ENCODE measurements around the gene TMEM135.
"Not testable (repeated sequence)": the region's sequence is repeated elsewhere in the genome, so short reads cannot be mapped to it uniquely, and the experiment has no call there.

TMEM135 gene

DNA sequence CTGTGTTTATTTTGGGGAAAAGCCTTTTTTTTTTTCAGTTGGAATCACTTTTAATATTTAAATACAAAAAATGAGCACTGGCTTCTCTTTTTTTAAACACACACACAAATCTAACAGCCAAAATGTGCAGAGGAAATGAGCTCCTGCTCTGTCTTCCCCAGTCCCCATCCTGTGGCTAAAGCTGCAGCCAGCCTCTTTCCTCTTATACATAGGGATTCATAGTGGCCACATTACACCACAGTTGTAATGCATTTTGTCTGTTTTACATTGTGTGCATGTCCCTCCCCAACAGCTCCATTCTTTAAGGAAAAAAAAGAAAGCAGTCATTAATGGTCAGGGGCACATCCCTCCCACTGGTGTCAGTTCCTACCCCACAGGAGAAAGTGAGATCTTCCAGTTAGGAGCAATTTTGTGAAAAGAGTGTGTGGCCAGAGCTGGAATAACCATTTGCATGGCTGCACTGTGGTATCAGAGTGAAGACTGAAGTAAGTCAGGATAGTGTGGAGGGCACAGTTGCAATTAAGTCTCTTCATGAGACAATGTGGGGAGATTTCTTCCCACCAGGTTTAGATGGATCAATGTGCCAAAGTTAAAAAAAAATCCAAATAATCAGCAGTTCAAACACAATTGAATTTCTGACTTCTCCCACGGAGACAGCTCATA, 220.6 kb downstream of the TMEM135 start:
- DNase-seq (ENCODE audit: low read depth), result no peak

DNA sequence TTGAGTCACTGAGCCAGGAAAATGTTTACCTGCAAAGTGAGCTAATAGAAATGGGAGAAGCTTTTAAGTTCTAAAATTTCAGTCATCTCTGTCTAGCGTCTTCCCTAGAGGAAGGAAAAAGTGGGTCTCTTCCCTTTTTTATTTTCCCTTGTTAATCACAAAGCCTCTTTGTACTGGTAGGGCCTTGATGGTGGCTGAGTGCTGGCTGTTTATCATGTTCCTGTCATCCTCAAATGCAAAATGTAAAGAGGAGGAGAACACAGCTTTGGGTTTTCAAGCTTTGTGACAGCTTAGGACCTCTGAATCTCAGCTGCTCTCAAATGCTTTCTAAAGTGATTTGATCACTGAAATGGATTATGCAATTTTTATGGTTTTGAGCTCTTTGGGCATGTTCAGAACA, 222.0 kb downstream of the TMEM135 start:
- DNase-seq (ENCODE audit: low read depth), result no peak

DNA sequence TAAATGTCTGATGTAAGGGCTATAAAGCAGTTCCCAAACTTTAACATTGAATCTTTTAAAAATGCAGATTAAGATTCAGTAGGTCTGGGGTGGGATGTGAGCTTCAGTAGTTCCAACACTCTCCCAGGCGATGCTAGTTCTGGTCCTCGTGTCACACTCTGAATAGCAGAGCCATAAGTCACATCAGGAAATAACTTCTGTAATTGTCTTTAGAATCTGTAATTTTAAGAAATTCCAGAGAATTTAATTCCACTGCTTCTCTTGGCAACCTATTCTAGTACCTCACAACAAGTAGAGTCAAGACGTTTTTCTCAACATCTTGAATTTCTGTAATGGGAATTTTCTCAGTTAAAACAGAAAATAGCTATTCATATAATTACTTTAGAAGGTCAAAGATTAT, 223.1 kb downstream of the TMEM135 start:
- DNase-seq (ENCODE audit: low read depth), result no peak

DNA sequence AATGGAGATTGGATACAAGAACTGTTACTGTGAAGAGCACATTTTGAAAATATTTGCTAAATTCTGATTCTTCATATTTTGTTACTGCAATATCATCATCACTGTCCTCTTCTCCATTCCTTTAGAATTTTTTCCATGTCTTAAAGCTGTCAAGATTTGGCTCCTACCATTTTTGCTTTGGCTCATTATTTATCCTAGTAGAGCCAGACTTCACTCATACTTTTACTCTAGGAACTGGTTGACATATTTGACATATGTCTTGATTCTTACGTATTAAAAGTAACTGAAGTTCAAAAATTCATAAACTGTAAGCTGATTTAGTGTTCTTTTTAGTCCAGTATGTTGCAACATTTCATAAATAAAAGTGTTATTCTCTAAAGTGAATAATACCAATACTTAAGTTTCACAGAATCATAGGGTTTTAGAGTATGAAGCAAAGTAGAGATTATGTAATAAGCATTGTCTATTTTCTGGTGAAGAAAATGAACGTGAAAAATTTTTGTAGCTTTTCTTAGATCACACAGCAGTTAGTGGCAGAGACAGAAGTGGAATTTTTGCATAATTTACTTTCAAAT, 225.6 kb downstream of the TMEM135 start:
- DNase-seq (ENCODE audit: low read depth), result no peak

DNA sequence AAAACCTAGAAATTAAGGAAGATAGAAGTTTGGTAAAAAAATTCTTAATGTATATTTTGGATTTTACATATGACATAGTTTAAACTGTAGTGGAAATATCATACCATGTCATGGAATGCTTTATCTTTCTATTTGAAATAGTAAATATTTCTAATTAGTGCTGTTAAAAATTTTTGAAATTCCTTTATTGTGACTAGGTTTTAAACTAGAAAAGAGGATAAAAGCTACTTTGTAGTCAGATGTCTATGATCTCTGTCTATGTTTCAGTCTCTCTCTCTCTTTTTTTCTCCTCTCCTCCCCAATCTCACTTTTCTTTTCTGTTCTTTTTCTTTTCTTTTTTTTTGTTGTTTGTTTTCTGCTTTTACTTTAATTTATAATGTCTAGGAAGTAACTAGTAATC, 226.2 kb downstream of the TMEM135 start:
- DNase-seq (ENCODE audit: low read depth), result no peak

DNA sequence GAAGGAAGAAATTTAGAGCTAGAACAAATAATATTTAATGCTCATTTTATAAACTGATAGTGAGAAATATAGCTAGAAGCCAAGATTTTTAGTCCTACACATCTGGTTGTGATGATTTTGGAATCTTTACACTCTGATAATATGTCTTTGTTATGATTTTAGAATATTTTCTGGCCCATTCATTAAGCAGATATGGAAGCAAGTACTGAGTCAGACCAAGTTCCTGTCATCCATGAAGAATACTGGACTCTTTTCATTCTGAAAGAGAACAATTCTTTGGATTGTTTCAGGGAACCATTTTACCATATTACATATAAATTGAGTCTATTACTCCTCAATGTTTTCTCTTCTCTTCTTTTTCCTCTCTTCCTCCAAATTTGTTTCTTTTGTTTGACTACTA, 227.4 kb downstream of the TMEM135 start:
- DNase-seq (ENCODE audit: low read depth), result no peak

DNA sequence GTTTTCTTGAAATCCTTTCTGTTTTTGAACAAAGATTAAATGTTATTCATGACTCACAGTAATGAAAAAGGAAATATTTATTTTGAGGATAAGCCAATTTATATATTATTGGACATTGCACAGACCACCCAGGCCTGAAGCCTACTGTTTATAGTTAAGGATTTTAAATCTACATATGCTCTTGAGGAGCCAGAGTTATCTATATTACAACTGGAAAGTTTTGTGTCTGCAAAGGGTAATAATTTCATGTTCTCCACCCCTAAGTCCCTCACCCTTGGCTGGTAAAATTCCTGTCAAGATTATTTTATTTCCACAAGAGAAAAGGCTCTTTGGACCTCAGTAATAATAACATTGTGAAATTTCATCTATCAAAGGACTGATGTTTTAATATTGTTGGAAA, 228.2 kb downstream of the TMEM135 start:
- no peak for DNase-seq (ENCODE audit: low read depth)

DNA sequence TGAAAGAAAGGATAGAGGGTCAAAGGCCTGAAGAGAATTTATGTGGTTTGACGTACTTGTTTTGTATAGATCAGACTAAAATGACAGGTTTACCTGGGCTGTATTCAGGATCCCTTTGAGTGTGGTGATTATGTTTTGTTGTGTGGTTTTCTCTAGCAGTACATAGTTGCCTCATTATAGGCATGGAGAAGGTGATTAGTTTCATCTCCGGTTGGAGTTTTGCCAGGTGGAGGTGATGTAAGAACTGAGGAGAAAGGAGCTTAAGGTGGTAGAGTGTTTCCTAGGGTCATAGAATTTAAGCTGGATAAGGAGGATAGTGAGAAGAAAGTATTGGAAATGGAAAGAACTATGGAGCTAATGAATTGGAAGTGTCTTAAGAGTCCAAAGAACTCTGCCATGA, 229.0 kb downstream of the TMEM135 start:
- no peak for DNase-seq (ENCODE audit: low read depth)

DNA sequence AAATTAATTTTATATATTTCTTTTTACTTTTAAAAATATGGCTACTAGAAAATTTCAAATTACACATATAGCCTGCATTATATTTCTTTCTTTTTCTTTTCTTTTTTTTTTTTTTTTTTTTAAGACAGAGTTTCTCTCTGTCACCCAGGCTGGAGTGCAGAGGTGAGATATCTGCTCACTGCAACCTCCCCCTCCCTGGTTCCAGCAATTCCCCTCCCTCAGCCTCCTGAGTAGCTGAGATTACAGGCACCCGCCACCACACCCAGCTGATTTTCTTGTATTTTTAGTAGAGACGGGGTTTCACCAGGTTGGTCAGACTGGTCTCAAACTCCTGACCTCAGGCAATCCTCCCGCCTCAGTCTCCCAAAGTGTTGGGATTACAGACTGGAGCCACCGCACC, 234.2 kb downstream of the TMEM135 start:
- not testable (repeated sequence) for DNase-seq (ENCODE audit: low read depth)

DNA sequence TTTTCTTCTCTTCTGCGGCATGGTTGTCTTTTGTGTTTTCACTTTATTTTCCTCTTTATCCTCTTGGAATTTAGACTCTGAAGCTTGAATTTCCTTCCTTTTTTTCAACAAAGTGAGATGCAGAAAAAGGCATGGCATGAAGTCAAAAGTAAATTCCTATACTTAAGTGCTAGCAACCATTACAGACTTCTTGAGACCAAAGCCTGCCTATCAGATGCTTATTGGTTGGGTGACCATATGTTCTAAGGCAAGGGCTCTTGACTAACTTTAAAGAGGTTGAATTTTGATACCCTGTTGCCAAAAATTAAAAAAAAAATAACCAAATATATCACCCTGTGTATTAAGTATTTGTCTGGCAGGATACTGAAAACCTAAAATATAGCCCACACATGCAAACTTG, 237.4 kb downstream of the TMEM135 start:
- no peak for DNase-seq (ENCODE audit: low read depth)

DNA sequence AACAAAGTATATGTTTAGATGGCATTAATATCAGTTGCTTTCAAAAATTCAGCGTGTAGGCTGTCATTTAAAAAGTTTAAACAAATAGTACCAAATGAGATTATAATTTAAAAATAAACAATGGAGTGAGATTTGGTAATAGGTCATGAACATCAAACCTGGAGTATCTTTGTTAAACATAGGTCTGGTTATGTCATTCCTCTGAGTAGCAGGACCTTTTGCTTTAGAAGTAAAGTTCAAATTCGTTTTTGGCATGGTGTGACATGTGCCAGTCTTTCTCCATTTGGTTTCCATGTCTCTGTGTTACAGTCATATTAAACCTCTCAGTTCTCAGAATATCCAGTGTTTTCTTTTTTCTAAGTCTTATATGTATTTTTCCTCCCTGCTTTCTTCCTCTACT, 242.4 kb downstream of the TMEM135 start:
- DNase-seq (ENCODE audit: low read depth), result no peak

DNA sequence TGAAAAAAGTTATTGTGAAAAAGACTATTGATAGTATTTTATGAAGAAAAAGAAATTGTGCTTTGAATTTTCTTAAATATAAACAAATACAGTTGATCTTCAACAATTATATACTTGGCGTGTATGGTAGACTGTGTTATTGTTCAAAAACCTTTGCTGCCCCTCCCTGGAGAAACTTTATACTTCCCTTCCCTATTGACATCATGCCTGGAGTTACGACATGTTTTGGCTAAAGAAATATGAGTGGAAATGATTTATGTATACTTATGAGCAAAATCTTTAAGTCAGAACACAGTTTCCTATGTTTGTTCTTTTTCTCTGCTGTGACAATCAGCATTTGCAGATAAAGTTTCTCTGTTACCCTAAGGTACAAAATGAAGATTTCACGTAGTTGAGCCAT, 243.8 kb downstream of the TMEM135 start:
- no peak for DNase-seq (ENCODE audit: low read depth)

DNA sequence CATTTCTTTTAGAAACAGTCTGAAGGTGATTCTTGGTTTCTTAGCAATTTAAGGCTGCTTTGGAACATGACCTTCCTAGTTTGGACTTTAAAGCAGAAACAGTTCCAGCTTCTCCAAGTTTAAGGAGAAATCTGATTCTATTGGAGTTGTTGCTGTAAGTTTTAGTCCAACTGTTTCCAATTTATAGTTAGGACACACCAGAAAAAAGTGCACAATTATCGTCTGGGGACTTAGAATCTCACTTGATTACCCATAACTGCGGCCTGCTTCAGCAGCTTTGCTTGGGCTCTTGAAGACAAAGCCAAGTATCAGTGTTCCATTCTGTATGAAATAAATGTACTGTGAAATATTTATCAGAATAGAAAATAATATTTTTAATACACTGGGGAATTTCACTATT, 246.6 kb downstream of the TMEM135 start:
- no peak for DNase-seq (ENCODE audit: low read depth)

DNA sequence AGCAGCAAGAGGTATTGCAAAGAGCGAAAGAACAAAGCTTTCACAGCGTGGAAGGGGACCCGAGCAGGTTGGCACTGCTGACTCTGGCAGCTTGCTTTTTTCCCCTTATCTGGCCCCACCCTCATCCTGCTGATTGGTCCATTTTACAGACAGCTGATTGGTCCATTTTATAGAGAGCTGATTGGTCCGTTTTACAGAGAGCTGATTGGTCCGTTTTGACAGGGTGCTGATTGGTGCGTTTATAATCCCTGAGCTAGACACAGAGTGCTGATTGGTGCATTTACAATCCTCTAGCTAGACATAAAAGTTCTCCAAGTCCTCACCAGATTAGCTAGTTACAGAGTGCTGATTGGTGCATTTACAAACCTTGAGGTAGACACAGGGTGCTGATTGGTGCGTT, 247.9 kb downstream of the TMEM135 start:
- not testable (repeated sequence) for DNase-seq (ENCODE audit: low read depth)

DNA sequence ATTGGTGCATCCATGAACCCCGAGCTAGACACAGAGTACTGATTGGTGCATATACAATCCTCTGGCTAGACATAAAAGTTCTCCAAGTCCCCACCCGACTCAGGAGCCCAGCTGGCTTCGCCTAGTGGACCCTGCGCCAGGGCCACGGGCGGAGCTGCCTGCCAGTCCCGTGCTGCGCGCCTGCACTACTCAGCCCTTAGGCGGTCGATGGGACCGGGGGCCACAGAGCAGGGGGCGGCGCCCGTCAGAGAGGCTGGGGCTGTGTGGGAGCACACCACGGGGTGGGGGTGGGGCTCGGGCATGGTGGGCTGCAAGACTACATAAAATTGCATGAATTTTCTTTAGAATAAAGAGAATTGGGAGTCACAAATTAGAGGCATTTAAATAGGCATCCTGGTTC, 248.6 kb downstream of the TMEM135 start:
- DNase-seq (ENCODE audit: low read depth), result no peak

DNA sequence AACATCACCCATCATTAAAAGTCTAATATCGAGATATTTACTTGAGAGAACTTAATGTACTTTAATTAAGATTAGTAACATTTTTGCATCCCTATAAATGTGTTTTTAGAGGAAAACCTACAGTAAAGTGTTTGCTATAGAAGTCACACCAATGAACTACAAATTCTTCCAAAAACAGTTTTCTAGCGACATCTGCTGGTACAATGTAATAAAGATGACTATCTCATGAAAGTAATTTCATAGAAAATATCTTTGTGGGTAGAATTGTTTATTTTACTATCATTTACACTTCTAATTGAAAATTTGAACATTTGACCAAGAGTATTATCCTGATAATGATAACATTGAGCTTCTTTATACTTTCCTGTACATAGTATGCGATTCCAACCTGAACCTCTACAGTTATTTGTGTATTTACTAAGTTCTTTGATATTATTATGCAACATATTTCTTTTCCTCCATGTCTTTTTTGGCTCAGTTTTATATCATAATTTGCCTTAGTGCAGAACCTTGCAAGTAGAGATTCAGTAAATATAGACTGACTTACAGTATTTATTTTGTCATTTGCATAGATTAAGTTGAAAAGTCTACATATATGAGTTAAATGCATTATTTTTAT, 252.7 kb downstream of the TMEM135 start:
- DNase-seq (ENCODE audit: low read depth), result no peak

DNA sequence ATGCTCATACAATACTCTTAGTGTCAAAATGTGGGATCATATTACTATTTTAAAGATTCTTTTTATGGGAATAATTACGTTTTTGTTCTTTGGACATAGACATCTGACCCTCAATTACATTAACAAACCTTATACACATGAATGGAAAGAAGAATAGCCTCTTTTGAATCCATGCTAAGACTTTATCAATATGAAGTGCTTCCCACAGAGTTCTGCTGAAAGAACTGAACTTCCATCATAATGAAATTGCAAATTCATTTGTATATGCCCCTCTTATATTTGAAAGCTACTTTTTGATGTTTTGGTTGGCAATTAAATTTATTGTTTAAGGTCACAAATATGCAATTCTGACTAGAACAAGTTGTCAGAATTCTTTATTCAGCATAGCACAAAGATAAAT, 254.9 kb downstream of the TMEM135 start:
- DNase-seq (ENCODE audit: low read depth), result no peak

DNA sequence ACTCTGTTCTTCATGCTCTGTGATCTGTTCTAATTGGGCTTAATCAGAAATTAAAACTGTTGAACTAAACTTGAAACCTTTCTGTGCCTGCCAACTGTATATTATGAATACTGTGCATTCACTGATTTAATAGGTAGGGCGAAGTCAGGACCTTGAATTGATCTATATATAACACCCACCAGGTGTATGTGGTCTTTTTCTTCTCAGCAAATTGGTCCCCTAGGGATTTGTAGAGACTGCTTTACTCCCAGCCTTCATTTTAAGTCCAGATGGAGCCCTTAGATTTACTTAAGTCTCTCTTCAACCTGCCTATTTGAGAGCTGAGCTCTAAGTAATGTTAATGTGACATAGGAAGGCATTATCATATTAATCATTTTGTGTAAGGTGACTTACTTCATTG, 257.5 kb downstream of the TMEM135 start:
- DNase-seq (ENCODE audit: low read depth), result no peak

DNA sequence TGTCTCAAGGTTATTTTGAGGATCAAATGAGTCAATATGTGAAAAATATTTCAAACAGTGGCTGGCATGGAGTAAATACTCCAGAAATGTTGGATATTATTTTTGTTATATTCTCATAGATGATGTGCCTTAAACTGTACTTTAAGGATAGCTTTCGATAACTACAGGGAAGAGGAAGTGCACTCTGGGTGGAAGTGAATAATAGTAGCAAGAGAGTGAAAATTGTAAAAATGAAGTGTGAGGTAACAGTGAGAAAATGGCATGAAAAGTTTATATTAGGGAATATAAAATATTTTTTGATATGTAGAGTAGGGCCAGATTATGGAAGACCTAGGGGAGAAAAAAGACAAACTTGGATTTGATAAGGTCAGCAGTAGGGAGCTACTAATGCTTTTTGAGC, 258.9 kb downstream of the TMEM135 start:
- DNase-seq (ENCODE audit: low read depth), result no peak

DNA sequence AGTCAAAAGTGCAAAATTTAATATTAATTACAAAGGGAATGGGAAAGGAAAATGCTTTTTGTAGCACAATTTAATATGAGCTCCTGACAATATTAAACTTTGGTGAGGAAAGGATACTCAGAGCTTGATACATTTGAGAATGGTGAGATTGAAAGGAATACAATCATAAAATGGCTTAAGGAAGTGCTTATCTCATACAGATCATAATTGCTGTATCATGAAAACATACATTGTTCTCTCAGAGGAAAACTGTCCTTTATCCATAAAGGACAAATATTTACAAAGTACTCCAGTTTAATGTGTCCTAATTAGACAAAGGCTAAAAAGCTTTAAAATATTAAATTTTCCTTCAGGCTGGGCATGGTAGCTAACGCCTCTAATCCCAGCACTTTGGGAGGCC, 260.4 kb downstream of the TMEM135 start:
- no peak for DNase-seq (ENCODE audit: low read depth)

DNA sequence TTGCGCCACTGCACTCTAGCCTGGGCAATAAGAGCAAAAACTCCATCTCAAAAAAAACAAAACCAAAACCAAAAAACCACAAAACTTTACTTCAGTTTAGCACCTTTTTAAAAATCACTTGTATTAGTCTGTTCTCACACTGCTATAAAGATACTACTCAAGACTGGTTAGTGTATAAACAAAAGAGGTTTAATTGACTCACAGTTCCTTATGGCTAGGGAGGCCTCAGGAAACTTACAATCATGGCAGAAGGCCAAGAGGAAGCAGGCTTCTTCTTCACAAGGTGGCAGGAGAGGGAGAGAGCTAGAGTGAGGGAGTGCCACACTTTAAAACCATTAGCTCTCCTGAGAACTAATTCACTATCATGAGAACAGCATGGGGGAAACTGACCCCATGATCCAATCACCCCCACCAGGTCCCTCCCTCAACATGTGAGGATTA, 261.3 kb downstream of the TMEM135 start:
- DNase-seq (ENCODE audit: low read depth), result no peak

DNA sequence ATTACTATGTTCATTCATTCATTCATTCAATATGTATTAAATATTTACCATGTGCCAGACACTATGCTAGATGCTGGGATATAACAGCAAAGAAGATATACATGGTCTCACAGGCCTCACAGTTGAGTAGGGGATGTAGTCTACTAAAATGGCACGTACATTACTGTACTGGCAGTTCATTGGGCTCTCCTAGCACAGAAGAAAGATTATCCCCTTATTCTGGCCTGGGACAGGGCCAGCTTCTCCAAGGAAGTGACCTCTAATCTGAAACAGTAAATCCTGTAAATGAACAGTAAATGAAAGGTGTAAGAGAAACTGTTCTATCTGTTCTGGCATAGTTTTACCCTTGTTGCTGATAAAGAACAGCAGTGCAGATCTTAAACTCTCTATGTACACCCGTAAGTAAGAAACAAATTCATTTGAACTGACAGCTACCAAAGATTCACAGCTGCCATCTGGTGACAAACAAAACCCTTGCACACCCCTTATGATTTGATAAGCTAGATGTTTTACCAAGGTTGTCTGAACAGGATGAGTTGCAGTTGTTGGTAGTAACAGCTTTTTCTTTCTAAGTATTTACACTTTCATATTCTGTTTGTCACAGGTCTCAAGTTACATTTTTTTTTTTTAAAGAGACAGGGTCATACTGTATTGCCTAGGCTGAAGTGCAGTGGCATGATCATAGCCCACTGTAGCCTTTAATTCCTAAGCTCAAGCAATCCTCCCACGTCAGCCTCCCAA, 263.1 kb downstream of the TMEM135 start:
- no peak for DNase-seq (ENCODE audit: low read depth)
